OCI-LY7 (cell line): ENCODE measurements around the gene C9orf72. TPM values are rescaled to one million over a fixed set of nuclear protein-coding genes. Genes with fewer than 3 reads are reported as not detected.
"Not testable (repeated sequence)": the region's sequence is repeated elsewhere in the genome, so short reads cannot be mapped to it uniquely, and the experiment has no call there.

Source experiments
- BruUV-seq: library from RNA; stranded (reverse); fragments of 400-500 nt; replicated peaks from 2 replicates; lab custom pipeline; 2021; lab: Mats Ljungman, UMichigan
- CTCF ChIA-PET: fragments of 300-600 bp; sonication (Branson Sonifier 250); formaldehyde crosslinking; loops from one replicate; lab custom pipeline; 2022; ENCODE audit warnings: antibody characterized with exemption; ENCODE audit not compliant: unreplicated experiment; lab: Charles Lee
- POLR2A ChIA-PET: fragments of 300-600 bp; sonication (Branson Sonifier 250); formaldehyde crosslinking; loops from one replicate; lab custom pipeline; 2022; ENCODE audit warnings: antibody characterized with exemption; lab: Charles Lee
- DNase-seq: peaks from one replicate; pipeline ENCODE4 v3.0.0-alpha.2; 2015; ENCODE audit warnings: low spot score
- H2AFZ ChIP-seq: fragments of 200-600 bp; sonication (generic), shearing (Covaris generic); 2 replicates; pipeline ENCODE4 v1.6.1; 2014; ENCODE audit warnings: mild to moderate bottlenecking, antibody characterized with exemption, low read length, moderate library complexity
- H3K27ac ChIP-seq: fragments of 200-600 bp; sonication (generic); 2 replicates; pipeline ENCODE4 v1.5.1; 2014; ENCODE audit warnings: mixed run types, low read depth, mild to moderate bottlenecking, moderate library complexity, low read length, inconsistent platforms; ENCODE audit not compliant: poor library complexity, severe bottlenecking
- H3K36me3 ChIP-seq: fragments of 200-600 bp; sonication (generic); 2 replicates; pipeline ENCODE4 v1.6.1; 2014; ENCODE audit warnings: mild to moderate bottlenecking, antibody characterized with exemption, low read length, moderate library complexity, mixed read lengths; ENCODE audit not compliant: insufficient read depth
- H3K4me1 ChIP-seq: fragments of 200-600 bp; sonication (generic); 2 replicates; pipeline ENCODE4 v1.5.1; 2014; ENCODE audit warnings: mild to moderate bottlenecking, low read length; ENCODE audit not compliant: insufficient read depth, poor library complexity, severe bottlenecking
- H3K4me2 ChIP-seq: fragments of 200-600 bp; sonication (generic); 2 replicates; pipeline ENCODE4 v1.6.1; 2014; ENCODE audit warnings: mild to moderate bottlenecking, low read length
- H3K4me3 ChIP-seq: fragments of 200-600 bp; sonication (generic); 2 replicates; pipeline ENCODE4 v1.5.1; 2014; ENCODE audit warnings: mild to moderate bottlenecking, low read depth, low read length; ENCODE audit not compliant: poor library complexity, severe bottlenecking
- H3K79me2 ChIP-seq: fragments of 200-600 bp; sonication (generic); 2 replicates; pipeline ENCODE4 v1.6.1; 2016; ENCODE audit warnings: low read depth, mild to moderate bottlenecking, low read length, moderate library complexity, mixed read lengths; ENCODE audit not compliant: insufficient read depth
- H3K9me2 ChIP-seq: fragments of 200-600 bp; sonication (generic); 2 replicates; pipeline ENCODE4 v1.6.1; 2016; ENCODE audit warnings: mild to moderate bottlenecking, low read length, mixed read lengths; ENCODE audit not compliant: insufficient read depth
- H3K9me3 ChIP-seq: fragments of 200-600 bp; sonication (generic); 2 replicates; pipeline ENCODE4 v1.6.1; 2014; ENCODE audit warnings: mild to moderate bottlenecking, mixed run types, low read length, mixed read lengths
- H4K20me1 ChIP-seq: fragments of 200-600 bp; sonication (generic); 2 replicates; pipeline ENCODE4 v1.6.1; 2014; ENCODE audit warnings: mild to moderate bottlenecking, antibody characterized with exemption, low read length, moderate library complexity, mixed read lengths; ENCODE audit not compliant: insufficient read depth
- EZH2phosphoT487 ChIP-seq: fragments of 200-600 bp; sonication (generic); IDR thresholded peaks from 2 replicates; pipeline ENCODE4 v1.6.1; 2018; ENCODE audit warnings: low read depth, borderline replicate concordance, mild to moderate bottlenecking, mixed run types, antibody characterized with exemption, low read length, moderate library complexity, mixed read lengths
- intact Hi-C: fragments of 100-400 bp; cut with micrococcal nuclease; formaldehyde crosslinking; loops from one replicate; pipeline ENCODE4 v1.10.0; 2022; ENCODE audit not compliant: unreplicated experiment
- total RNA-seq, 2 experiments: library from RNA; depleted of rRNA in 1 of 2; stranded (reverse); fragments of >200 nt in 1 of 2; shearing (Covaris generic) in 1 of 2; gene quantifications; 2 replicates each; pipeline ENCODE4 v1.2.3, GENCODE V29; 2014 to 2022
- TF ChIP-seq, protein P1 (sequence below): fragments of 200-600 bp; sonication (generic); conservative IDR thresholded peaks from 2 replicates; pipeline ENCODE4 v1.5.1; 2014; ENCODE audit warnings: mild to moderate bottlenecking, antibody characterized with exemption, low read length, moderate library complexity, mixed read lengths

C9orf72 gene
- total RNA-seq, 2 experiments from 2014 or later = 12.3 to 16.4 TPM

GRCh38 chr9:27503623-27504022 lies 69.7 kb downstream of the C9orf72 start:
- H3K27ac ChIP-seq = no peak overlapping the region
- no peak for DNase-seq
- POLR2A ChIA-PET = interaction anchor here (1.0 kb wide), 1 partner anchor 31 kb away, joined by 3 read pairs; no protein-coding TSS in a partner anchor
- H3K9me2 ChIP-seq = no peaks in the 10 kb centered on the region
- H4K20me1 ChIP-seq = no peaks in the 10 kb centered on the region
- CTCF ChIA-PET = no interaction called here
- no peaks in the 10 kb centered on the region for H3K4me1 ChIP-seq
- no peaks in the 10 kb centered on the region for H3K9me3 ChIP-seq
- TF ChIP-seq, protein P1, sequence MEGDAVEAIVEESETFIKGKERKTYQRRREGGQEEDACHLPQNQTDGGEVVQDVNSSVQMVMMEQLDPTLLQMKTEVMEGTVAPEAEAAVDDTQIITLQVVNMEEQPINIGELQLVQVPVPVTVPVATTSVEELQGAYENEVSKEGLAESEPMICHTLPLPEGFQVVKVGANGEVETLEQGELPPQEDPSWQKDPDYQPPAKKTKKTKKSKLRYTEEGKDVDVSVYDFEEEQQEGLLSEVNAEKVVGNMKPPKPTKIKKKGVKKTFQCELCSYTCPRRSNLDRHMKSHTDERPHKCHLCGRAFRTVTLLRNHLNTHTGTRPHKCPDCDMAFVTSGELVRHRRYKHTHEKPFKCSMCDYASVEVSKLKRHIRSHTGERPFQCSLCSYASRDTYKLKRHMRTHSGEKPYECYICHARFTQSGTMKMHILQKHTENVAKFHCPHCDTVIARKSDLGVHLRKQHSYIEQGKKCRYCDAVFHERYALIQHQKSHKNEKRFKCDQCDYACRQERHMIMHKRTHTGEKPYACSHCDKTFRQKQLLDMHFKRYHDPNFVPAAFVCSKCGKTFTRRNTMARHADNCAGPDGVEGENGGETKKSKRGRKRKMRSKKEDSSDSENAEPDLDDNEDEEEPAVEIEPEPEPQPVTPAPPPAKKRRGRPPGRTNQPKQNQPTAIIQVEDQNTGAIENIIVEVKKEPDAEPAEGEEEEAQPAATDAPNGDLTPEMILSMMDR = no peak
- no peak for TF ChIP-seq EZH2phosphoT487
- no peak overlapping the region for H3K4me3 ChIP-seq
- intact Hi-C loops = loop anchor here (5.0 kb wide), 1 partner anchor 651 kb away; no protein-coding TSS in a partner anchor
- no peak overlapping the region for H2AFZ ChIP-seq
- no TSS peak for BruUV-seq
- H3K4me2 ChIP-seq = no peak overlapping the region
- H3K79me2 ChIP-seq = no peaks in the 10 kb centered on the region
- no peaks in the 10 kb centered on the region for H3K36me3 ChIP-seq

- H3K4me2 ChIP-seq, H3K9me3 ChIP-seq, H3K4me3 ChIP-seq, H2AFZ ChIP-seq, H3K79me2 ChIP-seq, H3K4me1 ChIP-seq, H3K9me2 ChIP-seq, BruUV-seq, CTCF ChIA-PET, H3K36me3 ChIP-seq, DNase-seq, H4K20me1 ChIP-seq, H3K27ac ChIP-seq: not testable (repeated sequence)
- intact Hi-C loops = loop anchor here (5.0 kb wide), 1 partner anchor 649 kb away; no protein-coding TSS in a partner anchor
- POLR2A ChIA-PET = interaction anchor here (0.6 kb wide), 1 partner anchor 22 kb away, joined by 5 read pairs; no protein-coding TSS in a partner anchor
Measured at GRCh38 chr9:27500902-27501301, 72.4 kb downstream of the C9orf72 start.

DNA sequence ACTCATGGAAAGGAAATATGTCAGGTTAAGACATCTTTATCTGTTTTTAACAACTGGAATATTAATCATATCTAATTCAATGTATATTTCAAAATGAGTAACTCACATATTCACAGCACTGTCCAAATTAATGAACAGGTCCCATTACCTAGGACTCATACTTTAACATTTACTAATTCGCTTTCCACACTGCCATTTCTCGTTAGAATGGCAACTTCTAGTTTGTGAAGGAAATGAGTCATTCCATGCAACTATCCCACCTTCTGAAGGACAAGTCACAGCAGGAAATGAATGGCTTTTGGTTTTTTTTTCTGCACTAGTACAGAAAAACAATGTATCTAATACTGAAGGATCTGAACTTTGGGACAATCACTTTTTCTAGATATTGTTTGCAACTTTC lies 73.8 kb downstream of the C9orf72 start:
- Histone ChIP-seq H2AFZ (no peak overlapping the region), H3K79me2 (no peaks in the 10 kb centered on the region)
- CTCF ChIA-PET = no interaction called here

More for the DNA sequence above, 73.8 kb downstream of the C9orf72 start:
- TF ChIP-seq, protein P1 = no peak
- no peak for TF ChIP-seq EZH2phosphoT487
- intact Hi-C loops = no loop called here
- Histone ChIP-seq H3K9me2 (no peaks in the 10 kb centered on the region), H3K4me2 (no peak overlapping the region), H3K27ac (no peak overlapping the region), H4K20me1 (no peaks in the 10 kb centered on the region), H3K4me3 (no peak overlapping the region), H3K36me3 (no peaks in the 10 kb centered on the region), H3K4me1 (no peaks in the 10 kb centered on the region), H3K9me3 (no peaks in the 10 kb centered on the region)
- POLR2A ChIA-PET = no interaction called here
- no TSS peak for BruUV-seq
- DNase-seq = no peak
